Stimulated activated CD4-positive, alpha-beta T cell treated with anti-CD3 and anti-CD28 coated beads, Interleukin-4, amount 100 ng/mL, for 4 hours (primary cell): ENCODE results near the gene ISOC2.

Experiments used
- DNase-seq, 2 experiments: peaks; one replicate each; pipeline ENCODE4 v3.0.0-alpha.2; 2020

The ISOC2 gene

GRCh38 chr19:55476100-55476775 lies 14.8 kb upstream of the ISOC2 start, which contains the start of gene ZNF628:
TSS of gene ZNF628 (plus strand) at chr19:55476617. CDS start at chr19:55479911, 3,294 bp downstream.
- peak; percentile 96 to 98 for DNase-seq

GRCh38 chr19:55474269-55475265 lies 13.1 kb upstream of the ISOC2 start:
- no peak for DNase-seq

GRCh38 chr19:55473225-55474012 lies 12.0 kb upstream of the ISOC2 start:
- DNase-seq, result no peak

- no peak for DNase-seq
Observed at GRCh38 chr19:55472463-55472862, 11.0 kb upstream of the ISOC2 start.

- DNase-seq, result no peak
Observed at GRCh38 chr19:55471266-55471665, 9.8 kb upstream of the ISOC2 start.

- no peak for DNase-seq
Observed at GRCh38 chr19:55468054-55468393, 6.6 kb upstream of the ISOC2 start.

- DNase-seq, result peak; percentile 36 to 78
Observed at GRCh38 chr19:55467236-55468053, 6.0 kb upstream of the ISOC2 start.

GRCh38 chr19:55466241-55466614 lies 4.8 kb upstream of the ISOC2 start:
- no peak for DNase-seq

- DNase-seq, result no peak
Observed at GRCh38 chr19:55465460-55466240, 4.2 kb upstream of the ISOC2 start.

- DNase-seq, result no peak
Observed at GRCh38 chr19:55464662-55465054, 3.2 kb upstream of the ISOC2 start, which contains the start of gene C19orf85. TSS of gene C19orf85 (minus strand) at chr19:55464751. CDS start at chr19:55464554, 197 bp downstream.

- no peak for DNase-seq
Observed at GRCh38 chr19:55464039-55464661, 2.7 kb upstream of the ISOC2 start.

GRCh38 chr19:55463583-55464031 lies 2.2 kb upstream of the ISOC2 start:
- no peak for DNase-seq

GRCh38 chr19:55462722-55463121 lies 1.3 kb upstream of the ISOC2 start:
- no peak for DNase-seq

- DNase-seq, result no peak
Observed at GRCh38 chr19:55461974-55462626, 658 bp upstream of the ISOC2 start.

GRCh38 chr19:55460670-55461258 lies 678 bp downstream of the ISOC2 start:
- peak in 1 of 2 experiments; percentile 43 for DNase-seq

GRCh38 chr19:55459950-55460657 lies 1.3 kb downstream of the ISOC2 start:
- DNase-seq, result no peak

GRCh38 chr19:55459551-55459949 lies 1.9 kb downstream of the ISOC2 start:
- no peak for DNase-seq

GRCh38 chr19:55457683-55458457 lies 3.6 kb downstream of the ISOC2 start:
- no peak for DNase-seq
